HEK293 (cell line): ENCODE data around the gene ABHD17A.

Source experiments
- AEBP2 ChIP-seq: fragments of 450-650 bp; formaldehyde crosslinking; IDR thresholded peaks from 2 replicates; pipeline ENCODE4 v1.5.1; 2016; ENCODE audit warnings: missing biosample characterization, missing genetic modification characterization, borderline replicate concordance
- ATF2 ChIP-seq: fragments of 450-650 bp; formaldehyde crosslinking; IDR thresholded peaks from 2 replicates; pipeline ENCODE4 v1.5.1; 2016; ENCODE audit warnings: missing biosample characterization, missing genetic modification characterization, low read depth
- HIC1 ChIP-seq: fragments of 450-650 bp; formaldehyde crosslinking; IDR thresholded peaks from 2 replicates; pipeline ENCODE4 v1.5.1; 2016; ENCODE audit warnings: missing biosample characterization, missing genetic modification characterization
- KLF9 ChIP-seq: fragments of 450-650 bp; formaldehyde crosslinking; IDR thresholded peaks from 2 replicates; pipeline ENCODE4 v1.5.1; 2016; ENCODE audit warnings: missing biosample characterization, missing genetic modification characterization, low read depth
- OVOL3 ChIP-seq: fragments of 450-650 bp; formaldehyde crosslinking; IDR thresholded peaks from 2 replicates; pipeline ENCODE4 v1.5.1; 2016; ENCODE audit warnings: missing biosample characterization, missing genetic modification characterization
- PBX3 ChIP-seq: sonication (generic); formaldehyde crosslinking; IDR thresholded peaks from 2 replicates; pipeline ENCODE4 v1.8.1; 2022; ENCODE audit warnings: mild to moderate bottlenecking, moderate library complexity, missing genetic modification reagents
- PRDM6 ChIP-seq: fragments of 450-650 bp; formaldehyde crosslinking; IDR thresholded peaks from 2 replicates; pipeline ENCODE4 v1.5.1; 2017; ENCODE audit warnings: missing biosample characterization, missing genetic modification characterization
- TCF7L2 ChIP-seq: IDR thresholded peaks from 2 replicates; pipeline ENCODE4 v1.6.1; 2011; ENCODE audit warnings: low read depth, mild to moderate bottlenecking, inconsistent platforms, low read length, moderate library complexity, borderline replicate concordance
- TSHZ1 ChIP-seq: fragments of 450-650 bp; formaldehyde crosslinking; IDR thresholded peaks from 2 replicates; pipeline ENCODE4 v1.5.1; 2016; ENCODE audit warnings: missing biosample characterization, missing genetic modification characterization, borderline replicate concordance
- ZBTB1 ChIP-seq: fragments of 450-650 bp; formaldehyde crosslinking; IDR thresholded peaks from 2 replicates; pipeline ENCODE4 v1.5.1; 2016; ENCODE audit warnings: missing biosample characterization, missing genetic modification characterization
- ZNF133 ChIP-seq: fragments of 450-650 bp; formaldehyde crosslinking; IDR thresholded peaks from 2 replicates; pipeline ENCODE4 v1.5.1; 2016; ENCODE audit warnings: missing biosample characterization, missing genetic modification characterization
- ZNF138 ChIP-seq: fragments of 450-650 bp; formaldehyde crosslinking; IDR thresholded peaks from 2 replicates; pipeline ENCODE4 v1.5.1; 2016; ENCODE audit warnings: missing biosample characterization, missing genetic modification characterization, borderline replicate concordance
- ZNF16 ChIP-seq: fragments of 450-650 bp; formaldehyde crosslinking; IDR thresholded peaks from 2 replicates; pipeline ENCODE4 v1.5.1; 2016; ENCODE audit warnings: low read depth, missing biosample characterization, missing genetic modification characterization
- ZNF174 ChIP-seq: fragments of 450-650 bp; formaldehyde crosslinking; IDR thresholded peaks from 2 replicates; pipeline ENCODE4 v1.5.0; 2017; ENCODE audit warnings: missing biosample characterization, mild to moderate bottlenecking, missing genetic modification characterization
- ZNF2 ChIP-seq: fragments of 450-650 bp; formaldehyde crosslinking; IDR thresholded peaks from 2 replicates; pipeline ENCODE4 v1.5.1; 2016; ENCODE audit warnings: missing biosample characterization, missing genetic modification characterization
- ZNF23 ChIP-seq: fragments of 450-650 bp; formaldehyde crosslinking; IDR thresholded peaks from 2 replicates; pipeline ENCODE4 v1.5.1; 2016; ENCODE audit warnings: missing biosample characterization, missing genetic modification characterization, borderline replicate concordance
- ZNF280D ChIP-seq: fragments of 450-650 bp; formaldehyde crosslinking; IDR thresholded peaks from 2 replicates; pipeline ENCODE4 v1.5.1; 2016; ENCODE audit warnings: missing biosample characterization, missing genetic modification characterization
- ZNF354C ChIP-seq: fragments of 450-650 bp; formaldehyde crosslinking; IDR thresholded peaks from 2 replicates; pipeline ENCODE4 v1.5.1; 2016; ENCODE audit warnings: missing biosample characterization, missing genetic modification characterization, low read depth, borderline replicate concordance
- ZNF391 ChIP-seq: fragments of 450-650 bp; formaldehyde crosslinking; IDR thresholded peaks from 2 replicates; pipeline ENCODE4 v1.5.1; 2016; ENCODE audit warnings: low read depth, missing biosample characterization, missing genetic modification characterization, borderline replicate concordance
- ZNF404 ChIP-seq: fragments of 450-650 bp; formaldehyde crosslinking; IDR thresholded peaks from 2 replicates; pipeline ENCODE4 v1.5.1; 2017; ENCODE audit warnings: missing biosample characterization, missing genetic modification characterization
- ZNF426 ChIP-seq: fragments of 450-650 bp; formaldehyde crosslinking; IDR thresholded peaks from 2 replicates; pipeline ENCODE4 v1.5.1; 2017; ENCODE audit warnings: missing biosample characterization, missing genetic modification characterization, mild to moderate bottlenecking, inconsistent platforms, moderate library complexity
- ZNF433 ChIP-seq: fragments of 450-650 bp; formaldehyde crosslinking; IDR thresholded peaks from 2 replicates; pipeline ENCODE4 v1.5.1; 2016; ENCODE audit warnings: missing biosample characterization, missing genetic modification characterization, low read depth

The ABHD17A gene

GRCh38 chr19:1860042-1860775 is 25.1 kb downstream of the ABHD17A start (continued):
- TF ChIP-seq ZNF280D = no peak
- TF ChIP-seq OVOL3 = no peak
- TF ChIP-seq ZNF23 (tag by site-specific recombination) = no peak
- no peak for TF ChIP-seq ZNF354C (tag by site-specific recombination)
- TF ChIP-seq ZNF2 (tag by site-specific recombination) = no peak
- TF ChIP-seq ZNF433 = no peak
- TF ChIP-seq ATF2 (tag by site-specific recombination) = no peak
- no peak for TF ChIP-seq ZNF16
- peak; percentile 15; the same call in 1 of the 2 replicates for TF ChIP-seq KLF9
- TF ChIP-seq ZBTB1 (tag by site-specific recombination) = no peak
- no peak for TF ChIP-seq ZNF426 (tag by site-specific recombination)
- no peak for TF ChIP-seq PRDM6 (tag by site-specific recombination)
- no peak for TF ChIP-seq TSHZ1 (tag by site-specific recombination)
- no peak for TF ChIP-seq TCF7L2
- TF ChIP-seq ZNF391 (tag by site-specific recombination) = no peak
- TF ChIP-seq HIC1 (tag by site-specific recombination) = no peak
- no peak for TF ChIP-seq ZNF138 (tag by site-specific recombination)
- no peak for TF ChIP-seq AEBP2 (tag by site-specific recombination)
- no peak for TF ChIP-seq PBX3 (CRISPR knock-in tag)
- TF ChIP-seq ZNF174 (tag by site-specific recombination) = no peak
- no peak for TF ChIP-seq ZNF404 (tag by site-specific recombination)
- TF ChIP-seq ZNF133 = no peak
